Kasumi-1 (cell line): ENCODE data around the gene DACT2.
"Not testable (repeated sequence)": the region's sequence is repeated elsewhere in the genome, so short reads cannot be mapped to it uniquely, and the experiment has no call there.

Experiments used
- DNase-seq, 2 experiments: peaks; one replicate each; lab custom pipeline; 2025; lab: John Stamatoyannopoulos, UW

Gene DACT2

GRCh38 chr6:168319279-168320111 is at the start of gene DACT2:
TSS of gene DACT2 (minus strand) at chr6:168319777. CDS start at chr6:168319633, 144 bp downstream.
- DNase-seq, result no peak

- no peak for DNase-seq
Observed at GRCh38 chr6:168368936-168369335, 49.4 kb upstream of the DACT2 start.

- DNase-seq, result no peak
Observed at GRCh38 chr6:168368066-168368820, 48.7 kb upstream of the DACT2 start.

GRCh38 chr6:168367285-168367751 is 47.7 kb upstream of the DACT2 start:
- no peak for DNase-seq

GRCh38 chr6:168366473-168366872 is 46.9 kb upstream of the DACT2 start:
- no peak for DNase-seq

GRCh38 chr6:168365422-168366165 is 46.0 kb upstream of the DACT2 start:
- DNase-seq, result no peak

GRCh38 chr6:168364793-168365421 is 45.3 kb upstream of the DACT2 start:
- no peak for DNase-seq

GRCh38 chr6:168363811-168364792 is 44.5 kb upstream of the DACT2 start:
- DNase-seq, result no peak

- DNase-seq, result no peak
Observed at GRCh38 chr6:168363302-168363701, 43.7 kb upstream of the DACT2 start.

- DNase-seq, result no peak
Observed at GRCh38 chr6:168362276-168362990, 42.9 kb upstream of the DACT2 start.

- DNase-seq, result no peak
Observed at GRCh38 chr6:168361766-168362165, 42.2 kb upstream of the DACT2 start.

- no peak for DNase-seq
Observed at GRCh38 chr6:168359794-168360193, 40.2 kb upstream of the DACT2 start.

- DNase-seq, result no peak
Observed at GRCh38 chr6:168358842-168359420, 39.4 kb upstream of the DACT2 start.

GRCh38 chr6:168356872-168357271 is 37.3 kb upstream of the DACT2 start:
- DNase-seq, result not testable (repeated sequence)

GRCh38 chr6:168355716-168356522 is 36.3 kb upstream of the DACT2 start:
- DNase-seq, result no peak

GRCh38 chr6:168354338-168354737 is 34.8 kb upstream of the DACT2 start:
- no peak for DNase-seq

GRCh38 chr6:168353041-168353440 is 33.5 kb upstream of the DACT2 start:
- no peak for DNase-seq

- no peak for DNase-seq
Observed at GRCh38 chr6:168352096-168352495, 32.5 kb upstream of the DACT2 start.

- DNase-seq, result no peak
Observed at GRCh38 chr6:168349718-168350210, 30.2 kb upstream of the DACT2 start.
